HG02763 (cell line): ENCODE data around the gene VDR.

Experiments
- ATAC-seq: cut with Tn5 transposase; IDR thresholded peaks from one replicate; pipeline ENCODE4 v1.9.1; 2021; ENCODE audit warnings: mild to moderate bottlenecking, moderate library complexity; ENCODE audit not compliant: unreplicated experiment

VDR gene

GRCh38 chr12:47800582-47800981, 104.2 kb downstream of the VDR start:
- ATAC-seq, result no peak

- no peak for ATAC-seq
Measured at GRCh38 chr12:47799357-47799955, 105.3 kb downstream of the VDR start.

GRCh38 chr12:47798382-47798948, 106.3 kb downstream of the VDR start:
- no peak for ATAC-seq

GRCh38 chr12:47797441-47797840, 107.4 kb downstream of the VDR start:
- ATAC-seq, result no peak

- ATAC-seq, result no peak
Measured at GRCh38 chr12:47795814-47796411, 108.9 kb downstream of the VDR start.

- no peak for ATAC-seq
Measured at GRCh38 chr12:47795121-47795813, 109.5 kb downstream of the VDR start.

GRCh38 chr12:47794679-47795078, 110.1 kb downstream of the VDR start:
- ATAC-seq, result no peak

GRCh38 chr12:47793015-47793681, 111.6 kb downstream of the VDR start:
- no peak for ATAC-seq

- ATAC-seq, result no peak
Measured at GRCh38 chr12:47791874-47792273, 112.9 kb downstream of the VDR start.
